D341Med (cell line): ENCODE measurements around the gene ZNF618.

Experiments used
- DNase-seq: peaks from one replicate; pipeline ENCODE4 v3.0.0; 2012; ENCODE audit warnings: low spot score

ZNF618 gene

GRCh38 chr9:113957351-113957750, 81.2 kb downstream of the ZNF618 start:
- DNase-seq, result no peak

GRCh38 chr9:113957821-113958341, 81.8 kb downstream of the ZNF618 start:
- DNase-seq, result no peak

- no peak for DNase-seq
Measured at GRCh38 chr9:113958556-113958955, 82.4 kb downstream of the ZNF618 start.

GRCh38 chr9:113960768-113961167, 84.7 kb downstream of the ZNF618 start:
- DNase-seq, result no peak

GRCh38 chr9:113962396-113962795, 86.3 kb downstream of the ZNF618 start:
- no peak for DNase-seq

GRCh38 chr9:113963017-113963620, 87.0 kb downstream of the ZNF618 start:
- DNase-seq, result peak; percentile 80

- no peak for DNase-seq
Measured at GRCh38 chr9:113963696-113964494, 87.8 kb downstream of the ZNF618 start.

GRCh38 chr9:113964495-113965170, 88.5 kb downstream of the ZNF618 start:
- no peak for DNase-seq

GRCh38 chr9:113966394-113966793, 90.3 kb downstream of the ZNF618 start:
- DNase-seq, result no peak

GRCh38 chr9:113967380-113967779, 91.3 kb downstream of the ZNF618 start:
- DNase-seq, result no peak

- no peak for DNase-seq
Measured at GRCh38 chr9:113969343-113969742, 93.2 kb downstream of the ZNF618 start.

- no peak for DNase-seq
Measured at GRCh38 chr9:113973226-113973625, 97.1 kb downstream of the ZNF618 start.

GRCh38 chr9:113973963-113974413, 97.9 kb downstream of the ZNF618 start:
- DNase-seq, result no peak

- DNase-seq, result no peak
Measured at GRCh38 chr9:113976915-113977314, 100.8 kb downstream of the ZNF618 start.

GRCh38 chr9:113978725-113979342, 102.7 kb downstream of the ZNF618 start:
- no peak for DNase-seq

- no peak for DNase-seq
Measured at GRCh38 chr9:113979343-113980127, 103.4 kb downstream of the ZNF618 start.

GRCh38 chr9:113984639-113985380, 108.7 kb downstream of the ZNF618 start:
- DNase-seq, result no peak

GRCh38 chr9:113985968-113986585, 110.0 kb downstream of the ZNF618 start:
- DNase-seq, result no peak

GRCh38 chr9:113986931-113987330, 110.8 kb downstream of the ZNF618 start:
- no peak for DNase-seq

- no peak for DNase-seq
Measured at GRCh38 chr9:113987526-113987925, 111.4 kb downstream of the ZNF618 start.
